ENCODE data around the gene AMBN. TPM values are rescaled to one million over a fixed set of nuclear protein-coding genes. Genes with fewer than 3 reads are reported as not detected.

Gene AMBN
- total RNA-seq, 4 donors from 2014 or later, result 0.68 TPM; not detected in 3

GRCh38 chr4:70564033-70564432 lies 28.0 kb upstream of the AMBN start:
- no peak for DNase-seq (ENCODE audit: low spot score in 2 of 2)
- WGBS, 2 donors, result 75 to 77% methylated on average over 8 of the region's 8 CpGs
- TF ChIP-seq, protein P1, sequence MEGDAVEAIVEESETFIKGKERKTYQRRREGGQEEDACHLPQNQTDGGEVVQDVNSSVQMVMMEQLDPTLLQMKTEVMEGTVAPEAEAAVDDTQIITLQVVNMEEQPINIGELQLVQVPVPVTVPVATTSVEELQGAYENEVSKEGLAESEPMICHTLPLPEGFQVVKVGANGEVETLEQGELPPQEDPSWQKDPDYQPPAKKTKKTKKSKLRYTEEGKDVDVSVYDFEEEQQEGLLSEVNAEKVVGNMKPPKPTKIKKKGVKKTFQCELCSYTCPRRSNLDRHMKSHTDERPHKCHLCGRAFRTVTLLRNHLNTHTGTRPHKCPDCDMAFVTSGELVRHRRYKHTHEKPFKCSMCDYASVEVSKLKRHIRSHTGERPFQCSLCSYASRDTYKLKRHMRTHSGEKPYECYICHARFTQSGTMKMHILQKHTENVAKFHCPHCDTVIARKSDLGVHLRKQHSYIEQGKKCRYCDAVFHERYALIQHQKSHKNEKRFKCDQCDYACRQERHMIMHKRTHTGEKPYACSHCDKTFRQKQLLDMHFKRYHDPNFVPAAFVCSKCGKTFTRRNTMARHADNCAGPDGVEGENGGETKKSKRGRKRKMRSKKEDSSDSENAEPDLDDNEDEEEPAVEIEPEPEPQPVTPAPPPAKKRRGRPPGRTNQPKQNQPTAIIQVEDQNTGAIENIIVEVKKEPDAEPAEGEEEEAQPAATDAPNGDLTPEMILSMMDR (IDR thresholded peaks at IDR 0.05), result no peak
- TF ChIP-seq POLR2A (IDR thresholded peaks at IDR 0.05), result no peak
- intact Hi-C loops (cut with DNase I; ENCODE audit: low total_unique reads), result no loop called here
- H3K4me3 ChIP-seq (ENCODE audit: low read depth, poor library complexity, severe bottlenecking), result no peak overlapping the region

- DNase-seq (ENCODE audit: low spot score in 2 of 2), result no peak
- H3K4me3 ChIP-seq (ENCODE audit: low read depth, poor library complexity, severe bottlenecking), result no peak overlapping the region
- no peak for TF ChIP-seq POLR2A (IDR thresholded peaks at IDR 0.05)
- TF ChIP-seq, protein P1 (IDR thresholded peaks at IDR 0.05), result no peak
- intact Hi-C loops (cut with DNase I; ENCODE audit: low total_unique reads), result no loop called here
- 88% methylated on average over 2 of the region's 2 CpGs for WGBS, 2 donors
Measured at GRCh38 chr4:70570796-70571195, 21.3 kb upstream of the AMBN start.

DNA sequence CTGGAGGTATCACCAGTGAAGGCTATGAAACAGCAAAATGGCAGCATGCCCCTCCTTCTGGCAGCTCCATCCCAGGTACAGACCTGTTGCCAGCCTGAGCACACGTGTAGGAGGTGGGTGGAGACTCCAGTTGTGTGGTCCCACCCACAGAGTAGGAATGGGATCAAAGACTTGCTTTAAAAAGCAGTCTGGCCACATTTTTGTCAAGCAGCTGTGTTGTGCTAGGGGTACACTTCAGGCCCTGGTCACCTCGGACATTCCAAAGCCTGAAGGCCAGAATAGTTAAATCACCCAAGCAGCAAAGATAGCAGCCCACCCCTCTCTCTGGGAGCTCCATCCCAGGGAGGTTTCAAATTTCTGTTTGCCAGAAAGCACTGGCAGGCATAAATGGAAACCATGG lies 20.3 kb upstream of the AMBN start:
- TF ChIP-seq, protein P1 (IDR thresholded peaks at IDR 0.05), result no peak
- TF ChIP-seq POLR2A (IDR thresholded peaks at IDR 0.05), result no peak
- DNase-seq (ENCODE audit: low spot score in 2 of 2), result no peak
- intact Hi-C loops (cut with DNase I; ENCODE audit: low total_unique reads), result no loop called here
- H3K4me3 ChIP-seq (ENCODE audit: low read depth, poor library complexity, severe bottlenecking), result no peak overlapping the region
- WGBS, 2 donors, result 16 to 29% methylated on average over 2 of the region's 2 CpGs

GRCh38 chr4:70575964-70576363 lies 16.1 kb upstream of the AMBN start:
- H3K4me3 ChIP-seq (ENCODE audit: low read depth, poor library complexity, severe bottlenecking), result no peak overlapping the region
- intact Hi-C loops (cut with DNase I; ENCODE audit: low total_unique reads), result no loop called here
- TF ChIP-seq POLR2A (IDR thresholded peaks at IDR 0.05), result no peak
- TF ChIP-seq, protein P1 (IDR thresholded peaks at IDR 0.05), result no peak
- no peak for DNase-seq (ENCODE audit: low spot score in 2 of 2)

- intact Hi-C loops (cut with DNase I; ENCODE audit: low total_unique reads), result no loop called here
- DNase-seq (ENCODE audit: low spot score in 2 of 2), result no peak
- H3K4me3 ChIP-seq (ENCODE audit: low read depth, poor library complexity, severe bottlenecking), result no peak overlapping the region
- TF ChIP-seq, protein P1 (IDR thresholded peaks at IDR 0.05), result no peak
- no peak for TF ChIP-seq POLR2A (IDR thresholded peaks at IDR 0.05)
- 28 to 37% methylated on average over 6 of the region's 6 CpGs for WGBS, 2 donors
Measured at GRCh38 chr4:70577220-70577927, 14.7 kb upstream of the AMBN start.

DNA sequence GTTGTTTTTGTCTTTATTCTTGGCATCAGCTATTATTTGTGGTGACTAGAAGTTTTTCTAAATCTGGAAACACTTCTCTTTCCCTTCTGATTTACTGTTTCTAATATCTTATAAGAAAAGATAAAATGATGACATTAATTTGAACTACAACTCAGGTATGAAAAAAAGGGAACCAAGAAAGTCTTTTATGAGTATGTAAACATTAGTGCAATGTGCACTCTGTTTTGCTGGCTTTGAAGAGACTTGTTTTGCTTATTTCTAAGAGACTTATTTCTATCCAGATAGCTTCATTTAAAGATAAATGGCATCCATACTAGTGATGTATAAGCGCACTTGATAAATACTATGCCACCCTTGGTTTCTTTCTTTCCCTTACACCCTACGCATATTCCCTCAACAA lies 10.1 kb upstream of the AMBN start:
- H3K4me3 ChIP-seq (ENCODE audit: low read depth, poor library complexity, severe bottlenecking), result no peak overlapping the region
- 88 to 99% methylated on average over 2 of the region's 2 CpGs for WGBS, 2 donors
- no peak for TF ChIP-seq POLR2A (IDR thresholded peaks at IDR 0.05)
- TF ChIP-seq, protein P1 (IDR thresholded peaks at IDR 0.05), result no peak
- DNase-seq (ENCODE audit: low spot score in 2 of 2), result no peak
- intact Hi-C loops (cut with DNase I; ENCODE audit: low total_unique reads), result no loop called here
